Liver (tissue), 9 donors: ENCODE measurements around the gene ATP6V1G2. TPM values are rescaled to one million over a fixed set of nuclear protein-coding genes. Genes with fewer than 3 reads are reported as not detected.
A peak's percentile ranks its signal among the peaks of the same experiment; 100 is the strongest.

Source experiments
- DNase-seq: peaks from one replicate; pipeline ENCODE4 v3.0.0-alpha.2; 2017; ENCODE audit warnings: low spot score
- H3K27ac ChIP-seq, 2 donors: one replicate each; pipeline ENCODE4 v1.7.0; 2013; ENCODE audit warnings: inconsistent platforms in 2 of 2, low read length in 2 of 2, control low read depth in 1 of 2, low read depth in 1 of 2, mild to moderate bottlenecking in 1 of 2
- H3K27me3 ChIP-seq, 4 donors: one replicate each; pipeline versions ENCODE4 v1.6.1 to v1.7.0; 2013; ENCODE audit warnings: low read length in 3 of 4, inconsistent platforms in 1 of 4, mild to moderate bottlenecking in 1 of 4, moderate library complexity in 1 of 4; ENCODE audit not compliant: control insufficient read depth in 4 of 4, insufficient read depth in 4 of 4
- H3K36me3 ChIP-seq, 4 donors: one replicate each; pipeline versions ENCODE4 v1.6.1 to v1.7.0; 2013; ENCODE audit warnings: low read length in 3 of 4, mild to moderate bottlenecking in 3 of 4, low read depth in 1 of 4, moderate library complexity in 1 of 4; ENCODE audit not compliant: control insufficient read depth in 4 of 4, insufficient read depth in 3 of 4
- H3K4me1 ChIP-seq, 4 donors: one replicate each; pipeline versions ENCODE4 v1.6.1 to v1.7.0; 2013; ENCODE audit warnings: low read length in 3 of 4, mild to moderate bottlenecking in 3 of 4, moderate library complexity in 1 of 4; ENCODE audit not compliant: control insufficient read depth in 4 of 4, insufficient read depth in 4 of 4
- H3K4me3 ChIP-seq, 3 donors: one replicate each; pipeline versions ENCODE4 v1.6.1 to v1.7.0; 2013; ENCODE audit warnings: low read length in 3 of 3, control low read depth in 1 of 3, low read depth in 1 of 3, mild to moderate bottlenecking in 1 of 3
- H3K9ac ChIP-seq, 2 donors: one replicate each; pipeline ENCODE4 v1.7.0; 2013; ENCODE audit warnings: low read length in 2 of 2, mild to moderate bottlenecking in 2 of 2, moderate library complexity in 2 of 2, control low read depth in 1 of 2, low read depth in 1 of 2
- H3K9me3 ChIP-seq, 4 donors: one replicate each; pipeline versions ENCODE4 v1.6.1 to v1.7.0; 2013; ENCODE audit warnings: low read length in 3 of 4; ENCODE audit not compliant: control insufficient read depth in 4 of 4
- EGR1 ChIP-seq, 2 donors: IDR thresholded peaks; 2 replicates each; pipeline ENCODE4 v1.6.1; 2016 to 2018; ENCODE audit warnings: antibody characterized with exemption in 2 of 2, low read depth in 2 of 2
- FOXA1 ChIP-seq: IDR thresholded peaks from 2 replicates; pipeline ENCODE4 v1.6.1; 2016; ENCODE audit warnings: antibody characterized with exemption
- FOXA2 ChIP-seq: IDR thresholded peaks from 2 replicates; pipeline ENCODE4 v1.6.1; 2016; ENCODE audit warnings: antibody characterized with exemption
- GABPA ChIP-seq, 2 donors: IDR thresholded peaks in 1 of 2; conservative IDR thresholded peaks in 1 of 2; 2 replicates each; pipeline ENCODE4 v1.6.1; 2016; ENCODE audit warnings: antibody characterized with exemption in 2 of 2, mild to moderate bottlenecking in 1 of 2, moderate library complexity in 1 of 2
- HNF4A ChIP-seq, 2 donors: conservative IDR thresholded peaks; 2 replicates each; pipeline ENCODE4 v1.6.1; 2016; ENCODE audit warnings: antibody characterized with exemption in 2 of 2, mild to moderate bottlenecking in 2 of 2
- HNF4G ChIP-seq: IDR thresholded peaks from 2 replicates; pipeline ENCODE4 v1.6.1; 2016; ENCODE audit warnings: antibody characterized with exemption
- JUND ChIP-seq, 2 donors: IDR thresholded peaks; 2 replicates each; pipeline ENCODE4 v1.6.1; 2016; ENCODE audit warnings: antibody characterized with exemption in 2 of 2
- NR2F2 ChIP-seq: IDR thresholded peaks from 2 replicates; pipeline ENCODE4 v1.6.1; 2016; ENCODE audit warnings: antibody characterized with exemption
- RAD21 ChIP-seq, 2 donors: IDR thresholded peaks; 2 replicates each; pipeline ENCODE4 v1.6.1; 2016; ENCODE audit warnings: antibody characterized with exemption in 2 of 2, mild to moderate bottlenecking in 2 of 2
- RXRA ChIP-seq, 2 donors: IDR thresholded peaks; 2 replicates each; pipeline ENCODE4 v1.6.1; 2017 to 2018; ENCODE audit warnings: antibody characterized with exemption in 2 of 2, mild to moderate bottlenecking in 1 of 2
- SP1 ChIP-seq: IDR thresholded peaks from 2 replicates; pipeline ENCODE4 v1.6.1; 2018; ENCODE audit warnings: antibody characterized with exemption, mild to moderate bottlenecking
- TAF1 ChIP-seq: conservative IDR thresholded peaks from 2 replicates; pipeline ENCODE4 v1.6.1; 2016; ENCODE audit warnings: antibody characterized with exemption, mild to moderate bottlenecking
- YY1 ChIP-seq: IDR thresholded peaks from 2 replicates; pipeline ENCODE4 v1.6.1; 2016; ENCODE audit warnings: antibody characterized with exemption, mild to moderate bottlenecking
- WGBS: extraction: QIAGEN DNeasy Blood & Tissue Kit; methylation state at CpG from one replicate; pipeline ENCODE4 v1.1.7; 2013; 5-methylcytosine and 5-hydroxymethylcytosine counted together
- polyA plus RNA-seq, 2 donors: library from polyadenylated mRNA; stranded (reverse) in 1 of 2; unstranded in 1 of 2; fragments of 200-250 nt in 1 of 2; fragments of >200 nt in 1 of 2; fragmentation: Nextera tagmentation in 1 of 2; extraction: Ambion mirVana in 1 of 2; gene quantifications; one replicate each; pipeline versions ENCODE4 v1.2.1 to v1.2.3, GENCODE V29; 2013 to 2015
- total RNA-seq, 2 donors: library from RNA; depleted of rRNA; stranded (reverse); fragments of >200 nt; gene quantifications; one replicate each; pipeline ENCODE4 v1.2.3, GENCODE V29; 2014
- TF ChIP-seq, protein P1 (sequence below): IDR thresholded peaks from 2 replicates; pipeline ENCODE4 v1.6.1; 2016; ENCODE audit warnings: antibody characterized with exemption, mild to moderate bottlenecking
- TF ChIP-seq, protein P2 (sequence below): IDR thresholded peaks from 2 replicates; pipeline ENCODE4 v1.6.1; 2016; ENCODE audit warnings: antibody characterized with exemption
- TF ChIP-seq, protein P3 (sequence below): IDR thresholded peaks from 2 replicates; pipeline ENCODE4 v1.6.1; 2016; ENCODE audit warnings: antibody characterized with exemption
- TF ChIP-seq, protein P4 (sequence below): IDR thresholded peaks from 2 replicates; pipeline ENCODE4 v1.6.1; 2016; ENCODE audit warnings: antibody characterized with exemption
- donor health status: healthy.
- donor health status: healthy.
- donor health status: healthy.
- donor health status: healthy.
- donor health status: healthy.

ATP6V1G2 gene
- total and polyA plus RNA-seq, 4 donors = 0.14 to 0.36 (median 0.26) TPM

DNA sequence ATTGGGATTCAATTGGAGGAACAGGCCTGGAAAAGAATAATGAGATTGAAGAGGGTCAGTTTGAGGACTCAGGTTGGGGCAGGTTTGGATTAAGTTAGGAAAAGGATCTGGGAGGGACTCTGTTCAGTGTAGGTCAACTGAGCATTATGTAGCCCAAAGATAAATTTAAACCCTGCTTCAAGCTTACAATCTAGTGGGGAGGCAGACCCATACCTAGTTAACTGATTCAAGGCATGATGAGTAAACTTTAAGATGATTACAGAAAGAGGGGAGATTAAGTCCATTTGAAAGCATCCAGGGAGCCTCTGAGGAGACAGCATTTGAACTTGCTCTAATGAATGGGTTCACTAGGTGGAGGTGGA is 14.3 kb upstream of the ATP6V1G2 start:
- peaks cover 0 to 22% (median 7%) of the 10 kb centered on the region in 4 donors for H3K4me1 ChIP-seq
- H3K36me3 ChIP-seq = peaks cover 6 to 14% (median 6%) of the 10 kb centered on the region in 4 donors
- no peak overlapping the region for H3K4me3 ChIP-seq
- H3K27ac ChIP-seq = peak overlapping the region; percentile 2 to 84
- TF ChIP-seq, protein P1, sequence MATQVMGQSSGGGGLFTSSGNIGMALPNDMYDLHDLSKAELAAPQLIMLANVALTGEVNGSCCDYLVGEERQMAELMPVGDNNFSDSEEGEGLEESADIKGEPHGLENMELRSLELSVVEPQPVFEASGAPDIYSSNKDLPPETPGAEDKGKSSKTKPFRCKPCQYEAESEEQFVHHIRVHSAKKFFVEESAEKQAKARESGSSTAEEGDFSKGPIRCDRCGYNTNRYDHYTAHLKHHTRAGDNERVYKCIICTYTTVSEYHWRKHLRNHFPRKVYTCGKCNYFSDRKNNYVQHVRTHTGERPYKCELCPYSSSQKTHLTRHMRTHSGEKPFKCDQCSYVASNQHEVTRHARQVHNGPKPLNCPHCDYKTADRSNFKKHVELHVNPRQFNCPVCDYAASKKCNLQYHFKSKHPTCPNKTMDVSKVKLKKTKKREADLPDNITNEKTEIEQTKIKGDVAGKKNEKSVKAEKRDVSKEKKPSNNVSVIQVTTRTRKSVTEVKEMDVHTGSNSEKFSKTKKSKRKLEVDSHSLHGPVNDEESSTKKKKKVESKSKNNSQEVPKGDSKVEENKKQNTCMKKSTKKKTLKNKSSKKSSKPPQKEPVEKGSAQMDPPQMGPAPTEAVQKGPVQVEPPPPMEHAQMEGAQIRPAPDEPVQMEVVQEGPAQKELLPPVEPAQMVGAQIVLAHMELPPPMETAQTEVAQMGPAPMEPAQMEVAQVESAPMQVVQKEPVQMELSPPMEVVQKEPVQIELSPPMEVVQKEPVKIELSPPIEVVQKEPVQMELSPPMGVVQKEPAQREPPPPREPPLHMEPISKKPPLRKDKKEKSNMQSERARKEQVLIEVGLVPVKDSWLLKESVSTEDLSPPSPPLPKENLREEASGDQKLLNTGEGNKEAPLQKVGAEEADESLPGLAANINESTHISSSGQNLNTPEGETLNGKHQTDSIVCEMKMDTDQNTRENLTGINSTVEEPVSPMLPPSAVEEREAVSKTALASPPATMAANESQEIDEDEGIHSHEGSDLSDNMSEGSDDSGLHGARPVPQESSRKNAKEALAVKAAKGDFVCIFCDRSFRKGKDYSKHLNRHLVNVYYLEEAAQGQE = peak; percentile 2
- TF ChIP-seq FOXA1 (no peak), HNF4G (no peak), YY1 (no peak), RAD21 (IDR thresholded peaks at IDR 0.05) (no peak)
- no peaks in the 10 kb centered on the region for H3K27me3 ChIP-seq
- H3K9ac ChIP-seq = no peak overlapping the region
- DNase-seq = no peak
- H3K9me3 ChIP-seq = no peaks in the 10 kb centered on the region

DNA sequence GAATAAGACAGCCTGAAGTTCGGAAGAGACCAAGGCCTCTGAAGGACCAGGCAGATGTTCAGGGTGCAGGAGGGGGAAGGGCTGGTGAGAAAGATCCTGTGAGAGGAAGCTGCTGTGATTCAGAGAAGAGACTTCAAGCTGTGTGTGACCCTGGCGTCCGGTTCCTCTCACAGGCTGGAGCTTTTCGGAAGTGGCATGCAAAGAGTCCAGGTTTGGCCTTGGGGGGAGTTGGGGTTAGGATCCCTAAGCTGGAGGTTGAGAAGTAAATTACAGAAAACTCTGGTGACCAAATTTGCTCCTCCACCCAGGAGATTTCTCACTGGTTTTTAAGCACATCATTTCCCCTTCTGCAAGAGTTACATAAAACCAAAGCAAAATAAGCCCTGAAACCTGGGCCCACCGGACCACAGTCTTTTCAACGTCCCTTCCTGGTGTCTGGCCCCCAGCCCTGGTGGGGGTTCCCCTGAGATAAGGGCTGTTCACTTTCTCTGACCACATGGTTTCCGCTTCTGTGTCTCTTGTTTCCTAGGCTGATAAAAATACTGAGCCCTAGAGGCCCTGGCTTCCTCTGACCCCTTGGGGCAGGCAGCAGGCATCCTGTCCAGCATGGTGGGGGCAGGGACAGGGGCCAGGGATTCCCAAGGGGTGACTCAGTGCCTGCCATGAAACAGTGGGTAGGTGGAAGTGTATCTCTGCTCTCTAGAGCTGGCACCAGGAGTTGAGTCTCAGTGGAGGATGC is 13.7 kb upstream of the ATP6V1G2 start:
- H3K4me1 ChIP-seq = peaks cover 0 to 22% (median 7%) of the 10 kb centered on the region in 4 donors

More for the DNA sequence above, 13.7 kb upstream of the ATP6V1G2 start:
- no peak overlapping the region for H3K4me3 ChIP-seq
- H3K27ac ChIP-seq = peak overlapping the region; percentile 55 to 84
- no peaks in the 10 kb centered on the region for H3K9me3 ChIP-seq
- TF ChIP-seq, protein P1 = peak; percentile 41
- TF ChIP-seq RAD21 (IDR thresholded peaks at IDR 0.05) = no peak
- peak; percentile 99 for TF ChIP-seq NR2F2
- TF ChIP-seq, protein P2, sequence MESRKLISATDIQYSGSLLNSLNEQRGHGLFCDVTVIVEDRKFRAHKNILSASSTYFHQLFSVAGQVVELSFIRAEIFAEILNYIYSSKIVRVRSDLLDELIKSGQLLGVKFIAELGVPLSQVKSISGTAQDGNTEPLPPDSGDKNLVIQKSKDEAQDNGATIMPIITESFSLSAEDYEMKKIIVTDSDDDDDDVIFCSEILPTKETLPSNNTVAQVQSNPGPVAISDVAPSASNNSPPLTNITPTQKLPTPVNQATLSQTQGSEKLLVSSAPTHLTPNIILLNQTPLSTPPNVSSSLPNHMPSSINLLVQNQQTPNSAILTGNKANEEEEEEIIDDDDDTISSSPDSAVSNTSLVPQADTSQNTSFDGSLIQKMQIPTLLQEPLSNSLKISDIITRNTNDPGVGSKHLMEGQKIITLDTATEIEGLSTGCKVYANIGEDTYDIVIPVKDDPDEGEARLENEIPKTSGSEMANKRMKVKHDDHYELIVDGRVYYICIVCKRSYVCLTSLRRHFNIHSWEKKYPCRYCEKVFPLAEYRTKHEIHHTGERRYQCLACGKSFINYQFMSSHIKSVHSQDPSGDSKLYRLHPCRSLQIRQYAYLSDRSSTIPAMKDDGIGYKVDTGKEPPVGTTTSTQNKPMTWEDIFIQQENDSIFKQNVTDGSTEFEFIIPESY = no peak
- TF ChIP-seq FOXA1 = no peak
- TF ChIP-seq HNF4A (conservative IDR thresholded peaks at IDR 0.05) = no peak
- no peak for TF ChIP-seq YY1
- TF ChIP-seq, protein P3, sequence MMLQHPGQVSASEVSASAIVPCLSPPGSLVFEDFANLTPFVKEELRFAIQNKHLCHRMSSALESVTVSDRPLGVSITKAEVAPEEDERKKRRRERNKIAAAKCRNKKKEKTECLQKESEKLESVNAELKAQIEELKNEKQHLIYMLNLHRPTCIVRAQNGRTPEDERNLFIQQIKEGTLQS = no peak
- no peak for TF ChIP-seq GABPA (IDR thresholded peaks at IDR 0.05 in 1 of 2, conservative IDR thresholded peaks at IDR 0.05 in 1 of 2)
- no peak for TF ChIP-seq EGR1 (IDR thresholded peaks at IDR 0.05; ENCODE audit: low read depth in 2 of 2)
- TF ChIP-seq TAF1 = no peak
- TF ChIP-seq JUND (IDR thresholded peaks at IDR 0.05) = peak in 1 of 2 donors; percentile 71
- peak in 1 of 2 donors; percentile 33 for TF ChIP-seq RXRA (IDR thresholded peaks at IDR 0.05)
- TF ChIP-seq, protein P4, sequence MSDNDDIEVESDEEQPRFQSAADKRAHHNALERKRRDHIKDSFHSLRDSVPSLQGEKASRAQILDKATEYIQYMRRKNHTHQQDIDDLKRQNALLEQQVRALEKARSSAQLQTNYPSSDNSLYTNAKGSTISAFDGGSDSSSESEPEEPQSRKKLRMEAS = peak; percentile 44
- TF ChIP-seq FOXA2 = no peak
- TF ChIP-seq SP1 = no peak
- no peak for TF ChIP-seq HNF4G
- WGBS = 69% methylated on average over 7 of the region's 7 CpGs
- H3K36me3 ChIP-seq = peaks cover 6 to 14% (median 6%) of the 10 kb centered on the region in 4 donors
- no peak overlapping the region for H3K9ac ChIP-seq
- no peak for DNase-seq
- H3K27me3 ChIP-seq = no peaks in the 10 kb centered on the region
